CD4-positive, alpha-beta T cell treated with Interleukin-21 for 1 hour (primary cell): ENCODE data around the gene FSHR.

Experiments used
- DNase-seq: peaks from one replicate; pipeline ENCODE4 v3.0.0-alpha.2; 2020

Gene FSHR

GRCh38 chr2:49110571-49110970, 43.7 kb downstream of the FSHR start:
- no peak for DNase-seq

- DNase-seq = no peak
Measured at GRCh38 chr2:49108851-49109250, 45.5 kb downstream of the FSHR start.

- DNase-seq = no peak
Measured at GRCh38 chr2:49108436-49108835, 45.9 kb downstream of the FSHR start.

- DNase-seq = no peak
Measured at GRCh38 chr2:49105506-49105905, 48.8 kb downstream of the FSHR start.

GRCh38 chr2:49102146-49102545, 52.2 kb downstream of the FSHR start:
- DNase-seq = no peak

GRCh38 chr2:49080681-49081080, 73.6 kb downstream of the FSHR start:
- no peak for DNase-seq

GRCh38 chr2:49070716-49071115, 83.6 kb downstream of the FSHR start:
- DNase-seq = no peak

GRCh38 chr2:49069829-49070228, 84.5 kb downstream of the FSHR start:
- DNase-seq = no peak

GRCh38 chr2:49068613-49069012, 85.7 kb downstream of the FSHR start:
- no peak for DNase-seq

GRCh38 chr2:49067971-49068370, 86.3 kb downstream of the FSHR start:
- no peak for DNase-seq

GRCh38 chr2:49053156-49053555, 101.2 kb downstream of the FSHR start:
- DNase-seq = no peak

- DNase-seq = no peak
Measured at GRCh38 chr2:49050265-49050664, 104.0 kb downstream of the FSHR start.

- DNase-seq = no peak
Measured at GRCh38 chr2:49049161-49049560, 105.2 kb downstream of the FSHR start.

GRCh38 chr2:49045083-49045482, 109.2 kb downstream of the FSHR start:
- no peak for DNase-seq

GRCh38 chr2:49044350-49045079, 109.8 kb downstream of the FSHR start:
- no peak for DNase-seq

- DNase-seq = no peak
Measured at GRCh38 chr2:49043405-49043982, 110.8 kb downstream of the FSHR start.

- no peak for DNase-seq
Measured at GRCh38 chr2:49042488-49042887, 111.8 kb downstream of the FSHR start.

GRCh38 chr2:49041061-49041460, 113.3 kb downstream of the FSHR start:
- DNase-seq = no peak

GRCh38 chr2:49037197-49037596, 117.1 kb downstream of the FSHR start:
- no peak for DNase-seq

- no peak for DNase-seq
Measured at GRCh38 chr2:49035481-49035880, 118.8 kb downstream of the FSHR start.

GRCh38 chr2:49033394-49034185, 120.7 kb downstream of the FSHR start:
- no peak for DNase-seq

- no peak for DNase-seq
Measured at GRCh38 chr2:49032936-49033335, 121.4 kb downstream of the FSHR start.

- no peak for DNase-seq
Measured at GRCh38 chr2:49032126-49032525, 122.2 kb downstream of the FSHR start.

- no peak for DNase-seq
Measured at GRCh38 chr2:49029406-49029805, 124.9 kb downstream of the FSHR start.
